Ectodermal cell (in vitro differentiated cells): ENCODE measurements around the gene PRKG2.

Experiments used
- H3K27ac ChIP-seq: 2 replicates; pipeline ENCODE4 v1.7.0; 2013; ENCODE audit warnings: mild to moderate bottlenecking, low read depth, low read length; ENCODE audit not compliant: insufficient read depth, poor library complexity, severe bottlenecking
- H3K27me3 ChIP-seq: 2 replicates; pipeline ENCODE4 v1.7.0; 2013; ENCODE audit warnings: mild to moderate bottlenecking, low read length; ENCODE audit not compliant: insufficient read depth, control insufficient read depth, poor library complexity, severe bottlenecking
- H3K36me3 ChIP-seq: one replicate; pipeline ENCODE4 v1.7.0; 2013; ENCODE audit warnings: low read length; ENCODE audit not compliant: control insufficient read depth, insufficient read depth
- H3K4me1 ChIP-seq: one replicate; pipeline ENCODE4 v1.7.0; 2013; ENCODE audit warnings: low read length; ENCODE audit not compliant: control insufficient read depth, insufficient read depth
- H3K4me3 ChIP-seq: 2 replicates; pipeline ENCODE4 v1.7.0; 2013; ENCODE audit warnings: low read depth, low read length, control low read depth; ENCODE audit not compliant: insufficient read depth
- H3K9me3 ChIP-seq: 2 replicates; pipeline ENCODE4 v1.7.0; 2013; ENCODE audit warnings: mild to moderate bottlenecking, low read length, moderate library complexity; ENCODE audit not compliant: control insufficient read depth
- WGBS, 2 experiments: methylation state at CpG; one replicate each; pipeline ENCODE4 v1.1.7; 2013; ENCODE audit warnings: missing lambda C conversion rate in 2 of 2; 5-methylcytosine and 5-hydroxymethylcytosine counted together

PRKG2 gene

GRCh38 chr4:81042578-81043365 is 172.2 kb downstream of the PRKG2 start:
- Histone ChIP-seq H3K4me1 (no peaks in the 10 kb centered on the region), H3K4me3 (no peak overlapping the region), H3K36me3 (no peaks in the 10 kb centered on the region), H3K27me3 (no peaks in the 10 kb centered on the region), H3K9me3 (no peaks in the 10 kb centered on the region), H3K27ac (no peak overlapping the region)
- 94 to 95% methylated on average over 4 to 5 of the region's 5 CpGs for WGBS, 2 experiments

GRCh38 chr4:81040012-81040659 is 174.9 kb downstream of the PRKG2 start:
- H3K36me3 ChIP-seq: no peaks in the 10 kb centered on the region
- 43 to 57% methylated on average over 4 of the region's 4 CpGs for WGBS, 2 experiments
- no peaks in the 10 kb centered on the region for H3K9me3 ChIP-seq
- no peak overlapping the region for H3K4me3 ChIP-seq
- no peak overlapping the region for H3K27ac ChIP-seq
- no peaks in the 10 kb centered on the region for H3K4me1 ChIP-seq
- no peaks in the 10 kb centered on the region for H3K27me3 ChIP-seq

GRCh38 chr4:81039351-81039972 is 175.6 kb downstream of the PRKG2 start:
- Histone ChIP-seq H3K27ac (no peak overlapping the region), H3K4me1 (no peaks in the 10 kb centered on the region), H3K36me3 (no peaks in the 10 kb centered on the region), H3K27me3 (no peaks in the 10 kb centered on the region), H3K4me3 (no peak overlapping the region), H3K9me3 (no peaks in the 10 kb centered on the region)
- 67 to 74% methylated on average over 4 of the region's 4 CpGs for WGBS, 2 experiments

GRCh38 chr4:81038636-81039350 is 176.2 kb downstream of the PRKG2 start:
- WGBS, 2 experiments: 86 to 89% methylated on average over 1 of the region's 1 CpG
- no peak overlapping the region for H3K27ac ChIP-seq
- no peak overlapping the region for H3K4me3 ChIP-seq
- H3K4me1 ChIP-seq: no peaks in the 10 kb centered on the region
- no peaks in the 10 kb centered on the region for H3K36me3 ChIP-seq
- no peaks in the 10 kb centered on the region for H3K9me3 ChIP-seq
- H3K27me3 ChIP-seq: peaks cover 4% of the 10 kb centered on the region
